ENCODE measurements around the gene NCBP2L.

Gene NCBP2L

GRCh38 chrX:107777536-107777832 is at the start of gene NCBP2L:
TSS of gene NCBP2L (plus strand) at chrX:107777733. CDS start at chrX:107794221, 16,488 bp downstream.
- DNase-seq, result no peak

GRCh38 chrX:107728371-107729099 is 49.0 kb upstream of the NCBP2L start:
- no peak for DNase-seq

GRCh38 chrX:107729558-107730297 is 47.8 kb upstream of the NCBP2L start:
- no peak for DNase-seq

- DNase-seq, result no peak
Observed at GRCh38 chrX:107730298-107730655, 47.3 kb upstream of the NCBP2L start.

- DNase-seq, result no peak
Observed at GRCh38 chrX:107730991-107731766, 46.4 kb upstream of the NCBP2L start.

- DNase-seq, result no peak
Observed at GRCh38 chrX:107731831-107732502, 45.6 kb upstream of the NCBP2L start.

- DNase-seq, result no peak
Observed at GRCh38 chrX:107733686-107734085, 43.8 kb upstream of the NCBP2L start.

GRCh38 chrX:107734646-107735045 is 42.9 kb upstream of the NCBP2L start:
- DNase-seq, result no peak

- DNase-seq, result no peak
Observed at GRCh38 chrX:107736781-107737531, 40.6 kb upstream of the NCBP2L start.

GRCh38 chrX:107738272-107738671 is 39.3 kb upstream of the NCBP2L start:
- no peak for DNase-seq

GRCh38 chrX:107738768-107739167 is 38.8 kb upstream of the NCBP2L start:
- no peak for DNase-seq

- no peak for DNase-seq
Observed at GRCh38 chrX:107739541-107739940, 38.0 kb upstream of the NCBP2L start.

GRCh38 chrX:107741404-107741790 is 36.1 kb upstream of the NCBP2L start:
- DNase-seq, result no peak

GRCh38 chrX:107742700-107743191 is 34.8 kb upstream of the NCBP2L start:
- no peak for DNase-seq

GRCh38 chrX:107743995-107744394 is 33.5 kb upstream of the NCBP2L start:
- no peak for DNase-seq

- no peak for DNase-seq
Observed at GRCh38 chrX:107744868-107745267, 32.7 kb upstream of the NCBP2L start.

GRCh38 chrX:107747596-107748161 is 29.9 kb upstream of the NCBP2L start:
- no peak for DNase-seq

- DNase-seq, result no peak
Observed at GRCh38 chrX:107748506-107748905, 29.0 kb upstream of the NCBP2L start.

GRCh38 chrX:107750263-107750662 is 27.3 kb upstream of the NCBP2L start:
- DNase-seq, result no peak

GRCh38 chrX:107750861-107751445 is 26.6 kb upstream of the NCBP2L start:
- no peak for DNase-seq

- DNase-seq, result no peak
Observed at GRCh38 chrX:107752043-107752442, 25.5 kb upstream of the NCBP2L start.

GRCh38 chrX:107752714-107753113 is 24.8 kb upstream of the NCBP2L start:
- DNase-seq, result no peak

Data from CD4-positive, alpha-beta T cell treated with Interleukin-4 for 4 hours (primary cell).